Activated T-cell treated with anti-CD3 and anti-CD28 coated beads, Interleukin-2, amount 50 U/mL, for 4 hours (primary cell): Measurements from ENCODE around the gene BCKDK. TPM values are rescaled to one million over a fixed set of nuclear protein-coding genes. Genes with fewer than 3 reads are reported as not detected.
"Not testable (repeated sequence)": the region's sequence is repeated elsewhere in the genome, so short reads cannot be mapped to it uniquely, and the experiment has no call there.

Experiments used
- ATAC-seq, 2 donors: fragments of 200-7000 bp; cut with Tn5 transposase; one replicate each; pipeline ENCODE4 v1.10.0; 2021
- DNase-seq: peaks from one replicate; pipeline ENCODE4 v3.0.0-alpha.2; 2020
- H3K27me3 Mint-ChIP-seq: one replicate; pipeline ENCODE4 v1.8.0; 2021; ENCODE audit warnings: low read depth, mixed read lengths
- H3K36me3 Mint-ChIP-seq: one replicate; pipeline ENCODE4 v1.8.0; 2022; ENCODE audit warnings: mixed read lengths; ENCODE audit not compliant: insufficient read depth
- H3K4me1 Mint-ChIP-seq: one replicate; pipeline ENCODE4 v1.8.0; 2021; ENCODE audit warnings: low read depth, mixed read lengths
- H3K4me3 Mint-ChIP-seq: one replicate; pipeline ENCODE4 v1.8.0; 2021; ENCODE audit warnings: mild to moderate bottlenecking, moderate library complexity, mixed read lengths
- H3K9me3 Mint-ChIP-seq: one replicate; pipeline ENCODE4 v1.8.0; 2021; ENCODE audit warnings: mixed read lengths
- total RNA-seq, 3 donors: library from RNA; stranded (reverse); gene quantifications; one replicate each; pipeline ENCODE4 v1.2.1, GENCODE V29; 2021

The BCKDK gene
- total RNA-seq, 3 donors from 2014 or later = 41.9 to 46.5 (median 43.2) TPM

GRCh38 chr16:31099860-31100638 is 8.1 kb upstream of the BCKDK start:
- H3K36me3 Mint-ChIP-seq = no peaks in the 10 kb centered on the region
- no peaks in the 10 kb centered on the region for H3K9me3 Mint-ChIP-seq
- H3K27me3 Mint-ChIP-seq = no peaks in the 10 kb centered on the region
- no peak overlapping the region for H3K4me3 Mint-ChIP-seq
- peaks cover 9% of the 10 kb centered on the region for H3K4me1 Mint-ChIP-seq
- DNase-seq (no peak), ATAC-seq (no peak)

GRCh38 chr16:31100876-31101641 is 7.1 kb upstream of the BCKDK start:
- ATAC-seq, H3K9me3 Mint-ChIP-seq, H3K36me3 Mint-ChIP-seq, DNase-seq, H3K4me1 Mint-ChIP-seq, H3K4me3 Mint-ChIP-seq, H3K27me3 Mint-ChIP-seq: not testable (repeated sequence)

- ATAC-seq (peak; percentile 44 to 68), DNase-seq (peak; percentile 77)
- Mint-ChIP-seq H3K36me3 (peaks cover 3% of the 10 kb centered on the region), H3K4me3 (peak overlapping the region; percentile 21), H3K4me1 (peaks cover 16% of the 10 kb centered on the region), H3K9me3 (no peaks in the 10 kb centered on the region), H3K27me3 (no peaks in the 10 kb centered on the region)
Measured at GRCh38 chr16:31105677-31106213, 2.4 kb upstream of the BCKDK start.

GRCh38 chr16:31106509-31107464 is 1.4 kb upstream of the BCKDK start:
- ATAC-seq = no peak
- Mint-ChIP-seq H3K36me3 (peaks cover 8% of the 10 kb centered on the region), H3K4me3 (peak overlapping the region; percentile 82), H3K9me3 (no peaks in the 10 kb centered on the region), H3K4me1 (peaks cover 16% of the 10 kb centered on the region), H3K27me3 (no peaks in the 10 kb centered on the region)
- no peak for DNase-seq

- DNase-seq (no peak), ATAC-seq (peak; percentile 57 to 67)
- H3K4me3 Mint-ChIP-seq = peak overlapping the region; percentile 82
- H3K4me1 Mint-ChIP-seq = peaks cover 16% of the 10 kb centered on the region
- peaks cover 9% of the 10 kb centered on the region for H3K36me3 Mint-ChIP-seq
- H3K27me3 Mint-ChIP-seq = no peaks in the 10 kb centered on the region
- H3K9me3 Mint-ChIP-seq = no peaks in the 10 kb centered on the region
Measured at GRCh38 chr16:31107465-31107867, 720 bp upstream of the BCKDK start.

GRCh38 chr16:31108794-31109558 is 790 bp downstream of the BCKDK start:
- Mint-ChIP-seq H3K4me1 (peaks cover 17% of the 10 kb centered on the region), H3K4me3 (peak overlapping the region; percentile 81), H3K36me3 (peaks cover 13% of the 10 kb centered on the region), H3K9me3 (no peaks in the 10 kb centered on the region), H3K27me3 (no peaks in the 10 kb centered on the region)
- DNase-seq = no peak
- peak in 1 of 2 donors; percentile 3 for ATAC-seq

GRCh38 chr16:31109622-31110021 is 1.4 kb downstream of the BCKDK start:
- H3K4me1 Mint-ChIP-seq = peaks cover 17% of the 10 kb centered on the region
- H3K36me3 Mint-ChIP-seq = peaks cover 13% of the 10 kb centered on the region
- no peak for ATAC-seq
- H3K4me3 Mint-ChIP-seq = peak overlapping the region; percentile 81
- no peaks in the 10 kb centered on the region for H3K27me3 Mint-ChIP-seq
- DNase-seq = no peak
- no peaks in the 10 kb centered on the region for H3K9me3 Mint-ChIP-seq

GRCh38 chr16:31110106-31111034 is 2.2 kb downstream of the BCKDK start:
- Mint-ChIP-seq H3K9me3 (no peaks in the 10 kb centered on the region), H3K4me3 (peak overlapping the region; percentile 81), H3K27me3 (no peaks in the 10 kb centered on the region), H3K36me3 (peaks cover 13% of the 10 kb centered on the region), H3K4me1 (peaks cover 17% of the 10 kb centered on the region)
- no peak for ATAC-seq
- no peak for DNase-seq

GRCh38 chr16:31111881-31112466 is 3.8 kb downstream of the BCKDK start:
- Mint-ChIP-seq H3K4me3 (no peak overlapping the region), H3K27me3 (no peaks in the 10 kb centered on the region), H3K4me1 (peaks cover 14% of the 10 kb centered on the region), H3K9me3 (no peaks in the 10 kb centered on the region), H3K36me3 (peaks cover 13% of the 10 kb centered on the region)
- DNase-seq (no peak), ATAC-seq (no peak)

GRCh38 chr16:31112711-31113110 is 4.5 kb downstream of the BCKDK start:
- H3K4me1 Mint-ChIP-seq = peaks cover 10% of the 10 kb centered on the region
- no peaks in the 10 kb centered on the region for H3K9me3 Mint-ChIP-seq
- no peak overlapping the region for H3K4me3 Mint-ChIP-seq
- no peak for ATAC-seq
- DNase-seq = no peak
- peaks cover 13% of the 10 kb centered on the region for H3K36me3 Mint-ChIP-seq
- no peaks in the 10 kb centered on the region for H3K27me3 Mint-ChIP-seq

- peaks cover 12% of the 10 kb centered on the region for H3K4me1 Mint-ChIP-seq
- H3K27me3 Mint-ChIP-seq = no peaks in the 10 kb centered on the region
- no peaks in the 10 kb centered on the region for H3K9me3 Mint-ChIP-seq
- no peak for ATAC-seq
- no peak for DNase-seq
- no peak overlapping the region for H3K4me3 Mint-ChIP-seq
- peaks cover 14% of the 10 kb centered on the region for H3K36me3 Mint-ChIP-seq
Measured at GRCh38 chr16:31113121-31114120, 5.2 kb downstream of the BCKDK start.
